ENCODE measurements around the gene CCDC13. TPM values are rescaled to one million over a fixed set of nuclear protein-coding genes. Genes with fewer than 3 reads are reported as not detected.

CCDC13 gene
- total RNA-seq, 2 experiments from 2014 or later = 0.38 TPM; not detected in 1

DNA sequence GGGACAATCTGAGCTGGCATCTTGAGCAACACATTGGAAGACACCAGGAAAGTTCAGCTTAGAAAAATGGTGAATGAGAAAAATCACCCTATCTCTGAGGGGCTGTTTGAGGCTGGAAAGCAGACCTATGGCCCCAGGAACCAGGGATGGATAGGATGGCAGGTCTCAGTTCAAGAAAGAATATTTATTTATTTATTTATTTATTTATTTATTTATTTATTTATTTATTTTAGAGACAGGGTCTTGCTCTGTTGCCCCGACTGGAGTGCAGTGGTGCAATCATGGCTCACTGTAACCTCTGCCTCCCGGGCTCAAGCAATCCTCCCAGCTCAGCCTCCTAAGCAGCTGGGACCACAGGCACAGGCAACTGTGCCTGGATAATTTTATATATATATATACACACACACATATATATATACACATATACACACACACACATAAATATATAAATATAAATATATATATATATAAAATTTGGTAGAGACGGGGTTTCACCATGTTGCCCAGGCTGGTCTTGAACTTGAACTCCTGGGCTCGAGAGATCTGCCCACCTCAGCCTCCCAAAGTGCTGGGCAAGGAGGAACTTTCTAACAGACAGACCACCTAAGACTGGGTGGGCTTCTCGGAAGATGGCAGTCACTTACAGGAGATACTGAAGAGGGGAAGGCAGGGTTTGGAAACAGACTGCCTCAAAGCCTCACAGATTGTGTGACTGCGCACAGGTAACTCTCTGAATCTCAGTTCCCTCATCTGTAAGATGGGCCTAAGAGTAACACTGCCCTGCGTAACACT lies 29.7 kb downstream of the CCDC13 start:
- intact Hi-C loops (cut with DNase I, micrococcal nuclease) = loop anchor here in 1 of 2 experiments (5.0 kb wide), 1 partner anchor 91 kb away; the partner anchor contains the start of gene ZBTB47
- no peaks in the 10 kb centered on the region for H3K9me3 Mint-ChIP-seq
- no peaks in the 10 kb centered on the region for H3K27me3 Mint-ChIP-seq
- Histone ChIP-seq H3K36me3 (ENCODE audit: insufficient read depth, low read length) (no peaks in the 10 kb centered on the region), H3K4me1 (ENCODE audit: insufficient read depth, low read length) (peaks cover 40% of the 10 kb centered on the region), H3K27me3 (ENCODE audit: control insufficient read depth in 1 of 2, insufficient read depth in 2 of 2, low read length in 2 of 2) (no peaks in the 10 kb centered on the region), H3K9me3 (ENCODE audit: control insufficient read depth in 1 of 2, insufficient read depth in 1 of 2, low read length in 2 of 2) (no peaks in the 10 kb centered on the region), H3K27ac (ENCODE audit: low read depth in 1 of 2, low read length in 2 of 2) (no peak overlapping the region), H3K4me3 (ENCODE audit: low read length) (no peak overlapping the region)
- no peaks in the 10 kb centered on the region for H3K36me3 Mint-ChIP-seq (ENCODE audit: low read depth)
- H3K4me3 Mint-ChIP-seq = no peak overlapping the region
- TF ChIP-seq, protein P1, sequence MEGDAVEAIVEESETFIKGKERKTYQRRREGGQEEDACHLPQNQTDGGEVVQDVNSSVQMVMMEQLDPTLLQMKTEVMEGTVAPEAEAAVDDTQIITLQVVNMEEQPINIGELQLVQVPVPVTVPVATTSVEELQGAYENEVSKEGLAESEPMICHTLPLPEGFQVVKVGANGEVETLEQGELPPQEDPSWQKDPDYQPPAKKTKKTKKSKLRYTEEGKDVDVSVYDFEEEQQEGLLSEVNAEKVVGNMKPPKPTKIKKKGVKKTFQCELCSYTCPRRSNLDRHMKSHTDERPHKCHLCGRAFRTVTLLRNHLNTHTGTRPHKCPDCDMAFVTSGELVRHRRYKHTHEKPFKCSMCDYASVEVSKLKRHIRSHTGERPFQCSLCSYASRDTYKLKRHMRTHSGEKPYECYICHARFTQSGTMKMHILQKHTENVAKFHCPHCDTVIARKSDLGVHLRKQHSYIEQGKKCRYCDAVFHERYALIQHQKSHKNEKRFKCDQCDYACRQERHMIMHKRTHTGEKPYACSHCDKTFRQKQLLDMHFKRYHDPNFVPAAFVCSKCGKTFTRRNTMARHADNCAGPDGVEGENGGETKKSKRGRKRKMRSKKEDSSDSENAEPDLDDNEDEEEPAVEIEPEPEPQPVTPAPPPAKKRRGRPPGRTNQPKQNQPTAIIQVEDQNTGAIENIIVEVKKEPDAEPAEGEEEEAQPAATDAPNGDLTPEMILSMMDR (IDR thresholded peaks at IDR 0.05) = no peak
- POLR2A ChIA-PET = interaction anchor here (0.6 kb wide), 1 partner anchor 9 kb away, joined by 3 read pairs; no protein-coding TSS in a partner anchor
- CTCF ChIA-PET = interaction anchor here (0.7 to 1.2 kb wide), 6 partner anchors 23 to 162 kb away, joined by 3 to 10 read pairs (median 4); partner anchors contain the start of genes SEC22C and SS18L2
- H3K27ac Mint-ChIP-seq = peak overlapping the region; percentile 79
- H3K4me1 Mint-ChIP-seq (ENCODE audit: low read depth) = peaks cover 40% of the 10 kb centered on the region
- DNase-seq (peak in 1 of 14 experiments; percentile 10), ATAC-seq (ENCODE audit: poor library complexity) (no peak)

DNA sequence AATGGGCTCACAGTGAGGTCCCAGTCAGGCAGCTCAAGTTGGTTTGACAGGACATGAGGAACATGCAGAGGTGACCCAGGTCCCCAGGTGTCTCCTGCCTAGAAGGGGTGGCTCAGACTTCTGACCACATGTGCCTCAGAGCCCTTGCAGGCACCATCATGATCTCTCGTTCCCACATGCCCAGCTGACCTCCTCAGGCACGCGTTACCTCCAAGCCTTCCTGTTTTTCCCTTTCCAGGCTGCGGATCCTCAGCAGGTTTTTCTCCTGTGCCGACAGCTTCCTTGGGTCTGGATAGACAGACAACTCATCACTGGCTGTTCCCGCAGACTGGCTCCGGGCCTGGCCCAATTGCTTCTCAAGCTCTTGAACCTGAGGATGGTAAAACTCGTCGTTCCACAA lies 30.4 kb downstream of the CCDC13 start:
- intact Hi-C loops (cut with DNase I, micrococcal nuclease) = loop anchor here in 1 of 2 experiments (5.0 kb wide), 1 partner anchor 90 kb away; the partner anchor contains the start of gene ZBTB47
- CTCF ChIA-PET = no interaction called here
- ATAC-seq (ENCODE audit: poor library complexity) = no peak

DNA sequence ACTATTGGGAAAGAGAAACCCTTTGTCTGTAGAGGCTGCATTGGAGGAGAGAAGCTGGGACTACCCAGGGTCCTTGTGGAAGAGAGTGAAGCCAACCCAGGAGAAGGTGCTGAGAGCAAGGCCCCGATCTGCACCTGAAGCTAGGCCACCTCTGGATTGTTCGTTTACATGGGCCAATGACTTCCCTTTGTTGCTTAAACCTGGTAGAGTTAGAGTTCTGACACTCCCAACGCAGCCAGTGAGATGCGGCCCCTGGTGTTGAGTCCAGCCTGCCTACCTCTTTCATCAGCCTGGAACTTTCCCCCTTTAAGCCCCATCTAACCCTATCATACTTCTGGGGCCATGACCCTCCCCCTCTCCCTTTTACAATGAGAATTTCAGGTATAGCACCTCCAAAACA lies 30.8 kb downstream of the CCDC13 start:
- no peaks in the 10 kb centered on the region for H3K27me3 ChIP-seq (ENCODE audit: control insufficient read depth in 1 of 2, insufficient read depth in 2 of 2, low read length in 2 of 2)
- ChIA-PET POLR2A (no interaction called here), CTCF (no interaction called here)
- no peaks in the 10 kb centered on the region for H3K36me3 ChIP-seq (ENCODE audit: insufficient read depth, low read length)
- H3K27me3 Mint-ChIP-seq = no peaks in the 10 kb centered on the region
- no peak overlapping the region for H3K4me3 Mint-ChIP-seq
- H3K9me3 Mint-ChIP-seq = no peaks in the 10 kb centered on the region
- H3K4me3 ChIP-seq (ENCODE audit: low read length) = no peak overlapping the region
- DNase-seq (no peak), ATAC-seq (ENCODE audit: poor library complexity) (no peak)
- no peak overlapping the region for H3K27ac Mint-ChIP-seq
- H3K9me3 ChIP-seq (ENCODE audit: control insufficient read depth in 1 of 2, insufficient read depth in 1 of 2, low read length in 2 of 2) = no peaks in the 10 kb centered on the region
- intact Hi-C loops (cut with DNase I, micrococcal nuclease) = loop anchor here in 1 of 2 experiments (5.0 kb wide), 1 partner anchor 90 kb away; the partner anchor contains the start of gene ZBTB47
- TF ChIP-seq, protein P1 (IDR thresholded peaks at IDR 0.05) = no peak
- H3K27ac ChIP-seq (ENCODE audit: low read depth in 1 of 2, low read length in 2 of 2) = no peak overlapping the region
- H3K4me1 Mint-ChIP-seq (ENCODE audit: low read depth) = peaks cover 28% of the 10 kb centered on the region
- no peaks in the 10 kb centered on the region for H3K36me3 Mint-ChIP-seq (ENCODE audit: low read depth)
- H3K4me1 ChIP-seq (ENCODE audit: insufficient read depth, low read length) = peaks cover 28% of the 10 kb centered on the region

More for the DNA sequence above, 30.4 kb downstream of the CCDC13 start:
- Mint-ChIP-seq H3K4me3 (no peak overlapping the region), H3K27me3 (no peaks in the 10 kb centered on the region), H3K4me1 (ENCODE audit: low read depth) (peaks cover 32% of the 10 kb centered on the region), H3K27ac (no peak overlapping the region), H3K36me3 (ENCODE audit: low read depth) (no peaks in the 10 kb centered on the region), H3K9me3 (no peaks in the 10 kb centered on the region)
- Histone ChIP-seq H3K4me3 (ENCODE audit: low read length) (no peak overlapping the region), H3K4me1 (ENCODE audit: insufficient read depth, low read length) (peaks cover 33% of the 10 kb centered on the region), H3K36me3 (ENCODE audit: insufficient read depth, low read length) (no peaks in the 10 kb centered on the region), H3K27me3 (ENCODE audit: control insufficient read depth in 1 of 2, insufficient read depth in 2 of 2, low read length in 2 of 2) (no peaks in the 10 kb centered on the region), H3K9me3 (ENCODE audit: control insufficient read depth in 1 of 2, insufficient read depth in 1 of 2, low read length in 2 of 2) (no peaks in the 10 kb centered on the region), H3K27ac (ENCODE audit: low read depth in 1 of 2, low read length in 2 of 2) (no peak overlapping the region)
- POLR2A ChIA-PET = no interaction called here
- TF ChIP-seq, protein P1 (IDR thresholded peaks at IDR 0.05) = no peak
- peak in 1 of 14 experiments; percentile 3 for DNase-seq

Measured in CD4-positive, alpha-beta T cell (primary cell).